NAMALWA (cell line): ENCODE results near the gene TANGO2.

Experiments used
- DNase-seq: peaks from one replicate; pipeline ENCODE4 v3.0.0-alpha.2; 2015; ENCODE audit warnings: low spot score

TANGO2 gene

GRCh38 chr22:19996694-19997384 is 24.1 kb upstream of the TANGO2 start:
- no peak for DNase-seq

- DNase-seq = no peak
Measured at GRCh38 chr22:19997561-19998231, 23.2 kb upstream of the TANGO2 start.

GRCh38 chr22:19998232-19998951 is 22.5 kb upstream of the TANGO2 start:
- no peak for DNase-seq

GRCh38 chr22:19998991-19999820 is 21.7 kb upstream of the TANGO2 start:
- no peak for DNase-seq

- DNase-seq = no peak
Measured at GRCh38 chr22:20000246-20001081, 20.4 kb upstream of the TANGO2 start.

- no peak for DNase-seq
Measured at GRCh38 chr22:20001082-20001638, 19.8 kb upstream of the TANGO2 start.

GRCh38 chr22:20002128-20002527 is 18.8 kb upstream of the TANGO2 start:
- DNase-seq = no peak

GRCh38 chr22:20002636-20003035 is 18.3 kb upstream of the TANGO2 start:
- no peak for DNase-seq

- DNase-seq = no peak
Measured at GRCh38 chr22:20003304-20003703, 17.6 kb upstream of the TANGO2 start.

- no peak for DNase-seq
Measured at GRCh38 chr22:20004464-20004863, 16.4 kb upstream of the TANGO2 start.

- DNase-seq = no peak
Measured at GRCh38 chr22:20008221-20008995, 12.5 kb upstream of the TANGO2 start.

GRCh38 chr22:20009018-20009491 is 11.9 kb upstream of the TANGO2 start:
- no peak for DNase-seq

GRCh38 chr22:20009582-20010306 is 11.2 kb upstream of the TANGO2 start:
- no peak for DNase-seq

GRCh38 chr22:20010307-20011122 is 10.4 kb upstream of the TANGO2 start:
- no peak for DNase-seq

- DNase-seq = no peak
Measured at GRCh38 chr22:20011123-20011992, 9.6 kb upstream of the TANGO2 start.

GRCh38 chr22:20011993-20012740 is 8.7 kb upstream of the TANGO2 start:
- no peak for DNase-seq
